Measurements from ENCODE around the gene SSUH2. TPM values are rescaled to one million over a fixed set of nuclear protein-coding genes. Genes with fewer than 3 reads are reported as not detected.
"Not testable (repeated sequence)": the region's sequence is repeated elsewhere in the genome, so short reads cannot be mapped to it uniquely, and the experiment has no call there.

SSUH2 gene
- total RNA-seq = 1 to 10 TPM; 1.6 to 4.5 TPM
- long read RNA-seq, partial matches to known transcripts = 1 of 4 reads
- long read RNA-seq, other reads (novel, unspliced or antisense) = 2 of 4 reads

- no peak for ATAC-seq
- intact Hi-C loops (cut with DNase I, micrococcal nuclease) = no loop called here
- no peak for DNase-seq
Measured at GRCh38 chr3:8644748-8645390, at the start of gene SSUH2. TSS of gene SSUH2 (minus strand) at chr3:8644798. CDS start at chr3:8644758, 40 bp downstream.

DNA sequence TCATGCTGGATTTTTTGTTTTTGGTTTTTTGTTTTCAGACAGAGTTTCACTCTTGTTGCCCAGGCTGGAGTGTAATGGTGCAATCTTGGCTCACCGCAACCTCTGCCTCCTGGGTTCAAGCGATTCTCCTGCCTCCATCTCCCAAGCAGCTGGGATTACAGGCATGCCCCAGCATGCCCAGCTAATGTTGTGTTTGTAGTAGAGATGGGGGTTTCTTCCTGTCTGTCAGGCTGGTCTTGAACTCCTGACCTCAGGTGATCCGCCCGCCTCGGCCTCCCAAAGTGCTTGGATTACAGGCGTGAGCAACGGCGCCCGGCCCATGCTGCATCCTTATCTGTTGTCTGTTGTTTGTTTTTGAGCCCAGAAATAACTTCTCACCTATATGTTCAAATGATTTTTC is 46.7 kb upstream of the SSUH2 start:
- intact Hi-C loops (cut with DNase I, micrococcal nuclease); DNase-seq; ATAC-seq: not testable (repeated sequence)

DNA sequence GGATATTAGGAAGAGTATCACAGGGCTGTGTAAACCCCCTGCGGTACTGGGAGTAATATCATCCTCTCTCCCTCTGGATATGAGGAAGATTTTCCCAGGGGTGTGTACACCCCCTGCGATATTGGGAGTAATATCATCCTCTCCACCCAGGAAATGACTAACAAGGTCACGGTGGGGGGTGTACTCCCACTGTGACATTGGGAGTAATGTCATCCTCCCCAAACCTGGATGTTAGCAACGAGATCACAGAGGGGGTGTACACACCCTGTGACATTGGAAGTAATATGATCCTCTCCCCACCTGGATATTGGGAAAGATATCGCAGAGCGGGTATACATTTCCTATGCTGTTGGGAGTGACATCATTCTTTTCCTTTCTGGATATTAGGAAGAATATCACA is 40.4 kb upstream of the SSUH2 start:
- ATAC-seq; DNase-seq; intact Hi-C loops (cut with DNase I, micrococcal nuclease): not testable (repeated sequence)

- intact Hi-C loops (cut with DNase I, micrococcal nuclease); DNase-seq; ATAC-seq: not testable (repeated sequence)
Measured at GRCh38 chr3:8682850-8683574, 38.4 kb upstream of the SSUH2 start.

- DNase-seq; ATAC-seq; intact Hi-C loops (cut with DNase I, micrococcal nuclease): not testable (repeated sequence)
Measured at GRCh38 chr3:8681881-8682538, 37.4 kb upstream of the SSUH2 start.

DNA sequence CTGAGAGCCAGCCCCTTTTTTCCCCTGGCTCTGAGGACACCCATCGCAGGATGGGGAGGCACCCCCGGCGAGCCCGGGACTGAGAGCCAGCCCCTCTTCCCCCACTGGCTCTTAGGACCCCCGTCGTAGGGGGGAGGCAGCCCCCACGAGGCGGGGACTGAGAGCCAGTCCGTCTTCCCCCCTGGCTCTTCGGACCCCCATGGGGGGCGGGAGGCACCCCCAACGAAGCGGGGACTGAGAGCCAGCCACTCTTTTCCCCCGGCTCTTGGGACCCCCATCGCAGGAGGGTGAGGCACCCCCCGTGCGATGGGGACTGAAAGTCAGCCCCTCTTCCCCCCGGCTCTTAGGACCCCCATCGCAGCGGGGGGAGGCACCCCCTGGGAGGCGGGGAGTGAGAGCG is 36.8 kb upstream of the SSUH2 start:
- intact Hi-C loops (cut with DNase I, micrococcal nuclease) = no loop called here
- DNase-seq = no peak

DNA sequence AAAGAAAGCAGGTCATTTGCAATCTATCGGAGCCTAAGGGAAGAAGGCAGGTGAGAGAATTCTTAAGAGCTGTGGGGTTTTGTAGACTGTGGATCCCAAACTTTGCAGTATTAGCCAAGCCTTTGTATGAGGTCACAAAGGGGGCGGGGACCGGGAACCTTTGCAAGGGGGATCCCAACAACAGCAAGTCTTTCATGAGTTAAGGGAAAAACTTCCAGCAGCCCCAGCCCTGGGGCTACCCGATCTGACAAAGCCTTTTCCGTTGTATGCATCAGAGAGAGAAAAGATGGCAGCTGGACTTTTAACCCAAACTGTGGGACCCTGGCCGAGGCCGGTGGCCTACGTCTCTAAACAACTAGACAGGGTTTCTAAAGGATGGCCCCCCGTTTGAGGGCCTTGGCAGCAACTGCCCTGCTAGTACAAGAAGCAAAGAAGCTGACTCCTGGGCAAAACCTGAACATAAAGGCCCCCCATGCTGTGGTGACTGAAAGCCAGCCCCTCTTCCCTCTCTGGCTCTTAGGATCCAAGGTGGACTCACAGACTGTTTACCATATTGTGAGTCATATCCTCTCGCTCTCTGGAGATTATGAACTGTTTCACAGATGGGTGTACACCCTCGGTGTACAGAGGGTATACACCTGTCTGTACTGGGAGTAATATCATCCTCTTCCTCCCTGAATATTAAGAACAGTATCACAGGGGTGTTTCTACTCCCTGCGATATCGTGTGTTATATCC is 35.4 kb upstream of the SSUH2 start:
- intact Hi-C loops (cut with DNase I, micrococcal nuclease); DNase-seq; ATAC-seq: not testable (repeated sequence)

More for the DNA sequence above, 36.8 kb upstream of the SSUH2 start:
- ATAC-seq = no peak

GRCh38 chr3:8678751-8679150 is 34.2 kb upstream of the SSUH2 start:
- intact Hi-C loops (cut with DNase I, micrococcal nuclease) = no loop called here
- ATAC-seq = no peak

GRCh38 chr3:8677258-8677657 is 32.7 kb upstream of the SSUH2 start:
- DNase-seq; intact Hi-C loops (cut with DNase I, micrococcal nuclease); ATAC-seq: not testable (repeated sequence)

More at GRCh38 chr3:8678751-8679150, 34.2 kb upstream of the SSUH2 start:
- no peak for DNase-seq

DNA sequence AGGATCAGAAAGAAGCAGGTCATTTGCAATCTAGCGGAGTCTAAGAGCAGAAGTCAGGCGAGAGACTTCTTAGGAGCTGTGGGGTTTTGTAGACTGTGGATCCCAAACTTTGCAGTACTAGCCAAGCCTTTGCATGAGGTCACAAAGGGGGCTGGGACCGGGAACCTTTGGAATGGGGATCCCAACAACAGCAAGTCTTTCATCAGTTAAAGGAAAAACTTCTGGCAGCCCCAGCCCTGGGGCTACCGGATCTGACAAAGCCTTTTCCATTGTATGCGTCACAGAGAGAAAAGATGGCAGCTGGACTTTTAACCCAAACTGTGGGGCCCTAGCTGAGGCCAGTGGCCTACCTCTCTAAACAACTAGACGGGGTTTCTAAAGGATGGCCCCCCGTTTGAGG is 31.0 kb upstream of the SSUH2 start:
- intact Hi-C loops (cut with DNase I, micrococcal nuclease); DNase-seq; ATAC-seq: not testable (repeated sequence)

DNA sequence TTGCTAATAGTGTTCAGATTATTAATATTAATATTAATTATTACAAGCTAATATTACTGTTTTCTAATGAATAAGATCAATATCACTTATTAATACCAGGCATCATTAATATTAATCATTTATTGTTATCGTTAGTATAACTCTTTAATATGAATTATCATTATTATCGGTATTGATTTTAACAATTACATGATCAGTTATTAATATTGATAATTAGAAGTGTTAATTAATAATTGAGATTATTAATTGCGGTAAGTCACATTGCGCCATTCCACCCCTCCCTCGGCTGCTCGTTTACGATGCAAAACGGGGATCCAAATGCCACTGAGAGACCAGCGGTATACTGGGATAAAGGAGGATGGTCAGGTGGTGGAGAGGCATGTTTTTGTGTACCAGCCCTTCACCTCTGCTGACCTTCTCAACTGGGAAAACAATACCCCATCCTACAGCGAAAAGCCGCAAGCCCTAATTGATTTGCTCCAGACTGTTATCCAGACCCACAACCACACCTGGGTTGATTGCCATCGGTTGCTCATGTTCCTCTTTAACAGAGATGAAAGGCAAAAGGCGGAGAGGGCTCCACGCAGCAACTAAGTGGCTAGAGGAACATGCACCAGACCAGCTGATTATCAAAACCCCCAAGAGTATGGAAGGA is 28.6 kb upstream of the SSUH2 start:
- DNase-seq (no peak), ATAC-seq (no peak)
- intact Hi-C loops (cut with DNase I, micrococcal nuclease) = no loop called here

GRCh38 chr3:8669019-8669418 is 24.4 kb upstream of the SSUH2 start:
- intact Hi-C loops (cut with DNase I, micrococcal nuclease) = no loop called here
- DNase-seq (no peak), ATAC-seq (no peak)

DNA sequence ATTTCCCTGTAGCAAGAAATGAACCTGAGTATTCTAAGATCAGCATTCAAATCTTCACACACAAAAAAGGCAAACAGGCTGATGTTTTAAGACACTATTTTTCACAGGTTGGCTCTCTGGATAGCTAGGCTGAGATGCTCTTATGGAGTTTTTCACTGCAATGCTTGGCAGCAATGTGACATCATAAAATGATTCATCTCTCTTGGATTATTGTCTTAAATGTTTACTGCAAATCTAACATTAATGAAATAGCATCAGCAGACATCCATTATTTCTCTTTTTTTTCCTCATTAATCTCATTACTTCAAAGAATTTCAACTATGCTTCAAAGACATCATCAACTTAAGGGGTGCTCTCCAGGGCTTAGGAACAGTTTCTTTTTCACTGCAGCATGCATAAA is 23.6 kb upstream of the SSUH2 start:
- ATAC-seq (no peak), DNase-seq (no peak)
- intact Hi-C loops (cut with DNase I, micrococcal nuclease) = no loop called here

DNA sequence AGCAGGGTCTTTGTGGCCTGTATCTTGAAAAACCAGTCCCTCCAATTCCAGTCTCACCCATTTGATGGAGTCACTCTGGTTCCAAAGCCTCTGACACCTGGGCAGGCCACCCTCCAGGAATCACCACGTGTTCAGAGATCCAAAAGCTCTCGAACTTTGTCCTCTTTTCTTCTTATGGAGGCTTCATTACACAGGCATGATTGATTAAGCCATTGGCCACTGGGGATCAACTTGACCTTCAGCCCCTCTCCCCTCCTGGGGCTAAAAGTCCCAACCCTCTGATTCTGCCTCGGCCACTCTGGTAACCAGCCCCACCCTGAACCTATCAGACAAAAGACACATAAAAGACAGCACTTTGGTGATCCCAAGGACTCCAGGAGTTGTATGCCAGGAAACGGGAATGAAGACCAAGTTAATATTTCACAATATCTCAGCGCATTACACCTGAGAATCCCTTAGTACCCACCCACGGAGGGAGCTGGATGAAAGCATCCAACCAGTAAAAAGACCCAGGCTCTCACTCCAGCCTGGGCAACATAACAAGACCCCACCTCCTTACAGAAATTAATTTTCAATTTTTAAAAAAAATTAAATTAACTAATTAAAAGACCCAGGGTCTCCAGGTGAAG is 23.0 kb upstream of the SSUH2 start:
- ATAC-seq (no peak), DNase-seq (no peak)
- intact Hi-C loops (cut with DNase I, micrococcal nuclease) = no loop called here

GRCh38 chr3:8665407-8665896 is 20.9 kb upstream of the SSUH2 start:
- ATAC-seq = no peak
- intact Hi-C loops (cut with DNase I, micrococcal nuclease) = no loop called here
- no peak for DNase-seq

GRCh38 chr3:8663177-8664061 is 18.8 kb upstream of the SSUH2 start:
- intact Hi-C loops (cut with DNase I, micrococcal nuclease) = no loop called here
- DNase-seq (peak; percentile 34 to 70), ATAC-seq (peak; percentile 59)

- no peak for ATAC-seq
- no peak for DNase-seq
- intact Hi-C loops (cut with DNase I, micrococcal nuclease) = no loop called here
Measured at GRCh38 chr3:8662594-8662993, 18.0 kb upstream of the SSUH2 start.
